NOMO-1 treated with DMSO at 0.1 percent for 48 hours (cell line): ENCODE data around the gene NLRP5.

Experiments
- DNase-seq: peaks from one replicate; lab custom pipeline; 2025; ENCODE audit not compliant: unreplicated experiment; lab: John Stamatoyannopoulos, UW

The NLRP5 gene

DNA sequence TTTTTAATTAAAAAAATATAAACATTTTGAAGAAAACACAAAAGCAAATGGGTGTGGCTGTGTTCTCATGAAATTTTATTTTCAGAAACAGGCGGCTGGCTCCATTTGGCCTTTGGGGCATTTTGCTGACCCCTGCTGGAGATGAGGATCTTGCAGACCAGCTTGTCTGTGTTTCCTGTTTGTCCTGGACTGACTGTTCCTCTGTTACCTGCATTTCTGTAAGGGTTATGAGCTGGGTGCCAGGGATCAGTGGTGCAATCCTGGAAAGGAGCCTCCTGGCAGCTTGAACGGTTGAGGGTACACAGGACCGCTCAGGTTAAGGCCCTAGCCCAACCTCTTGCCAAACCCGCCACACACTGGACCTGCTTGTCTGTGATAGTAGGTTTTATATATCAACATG, 84.6 kb downstream of the NLRP5 start:
- no peak for DNase-seq

DNA sequence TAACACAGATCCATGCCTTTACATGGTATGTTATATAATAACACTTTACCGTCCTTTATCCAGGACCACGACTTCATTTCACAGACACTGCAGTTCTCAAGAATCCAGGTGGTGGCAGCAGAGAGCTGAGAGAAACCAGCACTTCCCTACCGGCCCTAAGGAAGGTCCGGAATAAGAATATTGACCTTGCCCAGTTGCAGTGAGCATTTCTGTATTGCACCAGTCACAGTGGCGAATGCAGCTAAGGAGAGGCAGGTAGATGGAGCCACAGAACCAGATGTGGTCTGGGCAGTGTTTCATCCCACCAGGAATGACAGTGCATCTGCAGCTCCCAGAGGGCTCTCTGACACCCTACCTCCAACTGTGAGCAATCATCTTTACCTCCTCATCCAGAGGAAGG, 89.9 kb downstream of the NLRP5 start:
- DNase-seq = peak; percentile 48

DNA sequence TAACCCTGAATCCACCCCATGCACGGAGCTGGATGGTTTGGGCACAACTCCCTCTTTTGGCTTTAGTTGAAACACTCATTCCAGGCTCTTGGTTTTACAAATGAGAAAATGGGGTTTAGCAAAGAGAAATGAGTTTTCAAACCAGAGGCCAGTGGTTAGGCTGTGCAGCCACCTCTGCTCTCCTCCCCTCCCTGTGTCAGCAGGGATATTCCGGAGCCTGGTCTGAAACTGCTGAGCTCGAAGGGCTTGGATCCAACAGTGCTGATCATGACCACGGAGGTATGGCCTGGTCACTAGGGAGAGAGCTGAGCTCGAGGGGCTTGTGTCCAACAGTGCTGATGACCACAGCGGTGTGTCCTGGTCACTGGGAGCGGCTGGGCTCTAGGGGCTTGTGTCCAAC, 93.0 kb downstream of the NLRP5 start:
- DNase-seq = no peak

DNA sequence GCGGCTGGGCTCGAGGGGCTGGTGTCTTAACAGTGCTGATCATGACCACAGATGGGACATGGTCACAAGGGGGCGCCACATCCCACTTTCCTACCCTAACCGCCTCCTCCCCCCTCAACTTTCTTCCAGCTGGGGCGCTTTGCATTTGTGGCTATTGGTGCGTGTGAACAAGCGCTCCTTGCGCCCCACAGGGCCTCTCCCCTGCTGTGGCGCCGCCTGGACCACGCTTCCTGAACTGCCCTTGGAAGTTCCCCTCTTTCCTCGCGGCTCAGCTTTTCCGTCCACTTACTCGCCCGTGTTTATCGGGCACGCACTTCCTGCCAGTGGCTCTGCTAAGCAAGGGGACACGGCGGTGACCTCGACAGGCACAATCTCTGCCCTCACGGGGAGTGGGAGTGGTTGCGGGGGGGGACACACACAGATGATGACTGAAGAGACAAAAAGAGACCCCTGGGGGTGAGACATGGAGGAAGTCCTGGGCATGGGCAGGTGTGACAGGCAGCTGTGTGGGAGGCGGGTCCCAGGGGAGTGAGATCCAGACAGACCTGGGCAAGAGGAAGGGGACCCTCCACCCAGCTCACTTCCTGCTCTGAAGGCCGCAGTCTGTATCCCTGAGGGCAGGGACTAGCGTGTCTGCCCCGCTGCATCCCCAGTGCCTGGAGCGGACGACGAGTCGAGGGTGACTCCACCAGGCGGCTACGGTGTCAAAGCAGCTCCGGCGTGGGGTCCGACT, 94.3 kb downstream of the NLRP5 start:
- peak; percentile 76 for DNase-seq

DNA sequence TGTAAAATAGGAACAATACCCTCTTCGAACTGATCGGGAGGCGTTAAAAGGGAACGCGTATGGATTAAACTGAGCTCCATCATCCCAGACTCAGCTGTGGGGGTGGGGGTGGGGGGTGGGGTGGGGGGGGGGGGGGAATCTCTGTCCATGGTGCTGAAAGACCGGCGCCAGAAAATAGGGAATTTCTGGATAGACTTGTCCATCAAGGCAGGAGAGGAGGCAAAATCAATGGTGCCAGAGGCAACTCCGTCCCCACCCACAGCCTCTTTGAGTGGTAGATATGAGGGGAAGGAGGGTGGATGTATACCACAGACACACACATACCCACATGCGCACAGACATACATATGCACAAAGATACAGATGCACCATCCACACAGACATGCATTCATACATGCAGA, 97.1 kb downstream of the NLRP5 start:
- DNase-seq = no peak

DNA sequence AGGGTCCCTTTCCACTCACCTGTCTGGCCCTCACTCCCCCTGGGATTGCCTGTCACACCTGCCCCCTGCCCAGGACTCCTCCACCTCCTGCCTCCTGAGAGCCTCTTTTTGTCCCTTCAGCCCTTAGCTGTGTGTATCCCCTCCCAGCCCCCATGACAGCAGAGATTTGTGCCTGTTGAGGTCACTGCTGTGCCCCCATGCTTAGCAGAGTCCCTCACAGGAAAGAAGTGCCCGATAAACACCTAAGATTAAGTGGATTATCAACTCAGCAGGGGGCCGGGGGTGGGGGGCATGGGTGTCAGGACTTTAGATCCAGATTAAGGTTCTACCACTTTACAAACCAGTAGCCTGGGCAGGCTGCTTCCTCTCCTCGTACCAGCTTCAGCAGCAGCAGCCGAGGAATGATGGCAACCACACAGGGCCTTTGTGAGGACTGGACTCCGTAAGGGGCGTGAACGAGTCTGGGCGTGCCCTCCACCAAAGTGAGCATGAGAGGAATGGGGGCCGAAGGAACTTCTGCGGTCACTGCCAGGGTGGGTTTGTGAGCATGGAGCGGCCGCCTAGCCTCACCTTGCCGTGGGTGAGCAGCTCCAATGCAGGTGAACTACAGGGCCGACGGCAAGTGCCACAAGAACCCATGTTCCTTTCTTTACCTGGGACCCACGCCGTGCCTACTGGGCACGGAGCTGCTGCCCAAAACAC, 98.4 kb downstream of the NLRP5 start:
- no peak for DNase-seq

DNA sequence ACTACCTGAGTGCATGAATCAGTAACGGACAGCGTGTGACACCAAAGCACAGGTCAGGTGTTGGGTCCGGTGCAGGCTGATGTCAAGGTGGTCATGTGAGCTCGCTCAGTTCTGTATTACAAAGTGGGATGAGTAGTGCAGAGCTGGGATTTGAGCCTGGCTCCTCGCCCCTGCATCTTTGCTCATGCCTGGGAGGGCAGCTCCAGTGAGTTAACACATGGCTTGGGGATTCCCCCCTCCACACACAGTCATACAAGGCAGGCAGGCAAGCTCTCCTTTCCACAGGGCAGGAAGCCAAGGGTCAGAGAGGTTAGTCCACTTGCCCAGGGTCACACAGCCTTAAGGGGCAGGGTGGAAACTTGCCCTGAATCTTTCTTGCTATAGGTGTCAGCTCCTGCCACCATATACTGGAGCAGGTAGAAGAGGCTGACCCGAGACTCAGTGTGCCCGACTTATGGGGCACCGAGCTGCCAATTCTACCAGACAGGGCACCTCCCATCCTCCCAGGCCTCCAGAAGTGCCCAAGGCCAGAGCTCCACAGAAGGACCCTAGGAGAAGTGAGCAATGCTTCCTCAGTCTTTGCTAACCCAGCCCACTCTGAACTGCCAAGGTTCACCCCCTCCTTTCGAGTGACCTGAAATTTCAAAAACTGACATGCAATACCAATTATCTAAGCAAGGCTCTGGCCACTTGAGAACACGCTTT, 99.1 kb downstream of the NLRP5 start:
- DNase-seq = no peak

DNA sequence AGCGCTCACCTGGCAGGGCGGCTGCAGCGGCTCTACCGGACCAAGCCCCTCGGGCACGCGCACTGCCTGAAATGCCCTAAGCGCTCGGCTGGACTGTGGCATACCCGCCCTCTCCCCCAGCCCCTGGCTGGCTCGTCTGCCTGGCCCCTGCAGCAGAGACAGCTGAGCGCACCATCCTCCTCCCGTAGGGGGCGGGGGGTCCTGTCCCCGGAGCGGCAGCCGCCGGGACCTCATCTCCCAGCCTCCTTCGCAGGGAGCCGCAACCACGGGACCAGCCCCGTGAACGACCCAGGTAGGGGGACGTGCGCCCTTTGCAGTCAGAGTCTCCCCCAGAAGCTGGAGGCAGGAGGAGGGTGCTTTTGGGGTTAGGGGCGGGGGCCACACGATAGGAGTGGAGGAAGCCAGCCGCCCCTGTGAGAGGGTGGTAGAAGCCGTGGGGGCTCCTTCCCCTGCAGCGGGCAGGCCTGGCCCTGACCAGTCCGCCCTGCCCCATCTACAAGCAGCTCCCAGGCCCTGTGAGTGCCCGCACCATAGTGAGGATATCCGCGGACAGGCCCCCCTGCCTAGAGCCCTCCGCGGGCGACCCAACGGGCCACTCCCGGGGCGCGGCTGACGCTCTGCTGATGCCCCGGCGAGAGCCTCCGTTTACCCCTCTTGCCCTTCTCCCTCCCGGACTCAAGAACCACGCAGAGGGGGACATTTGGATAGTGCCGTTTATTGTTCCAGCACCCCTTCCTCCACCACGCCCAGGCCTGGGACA, 100.3 kb downstream of the NLRP5 start:
- no peak for DNase-seq

DNA sequence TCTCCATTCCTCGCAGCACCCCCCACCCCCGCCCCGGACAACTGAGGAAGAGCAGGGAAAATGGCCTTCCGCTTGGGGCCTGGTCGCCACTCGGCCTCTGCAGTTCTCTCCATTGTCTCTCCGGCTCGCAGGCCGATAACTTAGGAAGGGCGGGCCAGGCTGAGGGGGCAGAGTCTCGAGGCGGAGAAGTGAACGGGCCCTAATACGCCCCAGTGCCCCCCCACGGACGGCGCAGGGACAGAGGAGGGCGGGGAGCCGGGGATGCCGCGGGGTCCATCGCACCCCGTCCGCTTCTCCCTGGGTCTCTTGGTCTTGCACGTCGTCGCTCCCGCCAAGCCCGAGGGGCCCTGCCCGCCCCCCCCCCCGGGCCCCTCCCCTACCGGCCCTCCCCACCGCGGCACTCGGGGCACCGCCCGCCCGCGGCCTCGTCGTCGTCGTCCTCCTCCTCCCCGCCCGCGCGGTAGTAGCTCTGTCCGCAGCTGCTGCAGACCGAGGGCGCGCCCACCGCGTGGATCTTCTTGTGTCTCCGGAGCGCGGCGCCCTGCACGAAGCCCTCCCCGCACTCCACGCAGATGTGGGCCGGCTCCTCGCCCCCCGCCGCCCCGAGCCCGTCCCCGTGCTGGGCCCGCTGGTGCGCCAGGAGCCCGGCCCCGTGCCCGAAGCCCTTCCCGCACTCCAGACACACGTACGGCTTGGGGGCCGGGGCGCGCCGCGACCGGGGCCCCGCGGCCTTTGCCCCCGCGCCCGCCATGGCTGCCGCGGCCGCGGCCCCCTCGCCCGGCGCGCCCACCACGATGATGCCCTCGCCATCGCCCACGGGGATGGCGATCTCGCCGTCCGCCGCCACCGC, 101.3 kb downstream of the NLRP5 start:
- DNase-seq = no peak

DNA sequence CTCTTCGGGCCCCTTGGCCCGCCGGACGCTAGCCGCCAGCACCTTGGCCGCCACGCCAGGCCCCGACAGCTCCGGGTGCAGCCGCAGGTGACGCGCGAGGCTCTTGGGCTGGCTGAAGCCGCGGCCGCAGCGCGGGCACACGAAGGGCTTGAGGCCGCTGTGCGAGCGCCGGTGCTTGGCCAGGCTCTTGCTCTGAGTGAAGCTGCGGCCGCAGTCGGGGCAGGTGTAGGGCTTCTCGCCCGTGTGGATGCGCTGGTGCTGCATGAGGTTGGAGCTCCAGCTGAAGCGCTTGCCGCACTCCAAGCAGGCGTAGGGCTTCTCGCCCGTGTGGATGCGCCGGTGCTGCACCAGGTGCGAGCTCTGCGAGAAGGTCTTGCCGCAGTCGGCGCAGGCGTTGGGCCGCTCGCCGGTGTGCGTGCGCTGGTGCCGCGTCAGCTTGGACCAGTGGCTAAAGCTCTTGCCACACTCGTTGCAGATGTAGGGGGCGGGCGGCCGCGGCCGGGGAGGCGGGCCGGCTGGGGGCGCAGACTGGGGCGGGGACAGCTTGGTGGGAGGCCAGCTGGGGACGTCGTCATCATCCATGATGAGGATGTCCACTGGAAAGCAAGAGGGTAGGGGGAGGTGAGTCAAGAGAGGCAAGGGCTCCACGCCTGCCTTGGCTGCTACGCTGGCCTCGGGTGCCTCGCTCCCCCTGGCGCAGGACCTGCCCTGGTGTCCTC, 102.1 kb downstream of the NLRP5 start:
- no peak for DNase-seq

DNA sequence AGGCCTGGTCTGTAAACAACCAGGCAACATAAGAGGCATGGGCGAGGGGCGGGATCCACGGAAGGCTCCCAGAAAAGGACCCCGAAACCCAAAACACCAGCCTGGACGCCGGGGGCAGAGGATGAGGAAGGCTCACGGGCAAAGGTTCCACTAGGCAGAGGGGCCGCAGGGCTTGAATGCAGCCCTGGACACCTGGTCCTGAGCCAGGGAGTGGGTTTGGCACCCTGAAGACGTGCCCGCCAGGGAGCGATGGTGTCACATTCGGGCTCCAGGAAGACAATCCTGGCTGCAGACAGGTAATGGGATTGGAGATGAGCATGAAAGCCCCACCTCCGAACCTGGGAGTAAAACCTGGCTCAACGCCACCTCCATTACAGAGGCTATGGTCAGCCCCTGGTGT, 102.8 kb downstream of the NLRP5 start:
- no peak for DNase-seq

DNA sequence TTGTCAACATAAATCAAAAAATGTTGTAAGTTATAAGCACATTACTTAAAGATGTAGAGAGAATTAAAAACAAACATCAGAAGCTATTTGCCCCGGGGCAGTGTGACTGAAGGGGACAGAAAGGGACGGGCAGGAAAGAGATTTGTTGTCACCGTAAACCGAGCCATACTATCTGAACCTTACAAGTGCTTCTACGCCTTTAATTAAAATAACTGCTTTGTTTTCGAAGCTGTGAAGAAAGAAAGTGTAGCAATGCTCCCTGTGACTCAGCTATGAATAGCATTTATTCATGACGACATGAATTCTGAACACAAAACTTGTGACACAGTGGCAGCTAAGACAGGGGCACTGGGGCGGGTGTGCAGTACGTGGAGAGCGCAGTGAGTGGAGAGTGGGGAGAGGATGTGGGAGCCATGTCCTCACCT, 104.5 kb downstream of the NLRP5 start:
- DNase-seq = no peak

DNA sequence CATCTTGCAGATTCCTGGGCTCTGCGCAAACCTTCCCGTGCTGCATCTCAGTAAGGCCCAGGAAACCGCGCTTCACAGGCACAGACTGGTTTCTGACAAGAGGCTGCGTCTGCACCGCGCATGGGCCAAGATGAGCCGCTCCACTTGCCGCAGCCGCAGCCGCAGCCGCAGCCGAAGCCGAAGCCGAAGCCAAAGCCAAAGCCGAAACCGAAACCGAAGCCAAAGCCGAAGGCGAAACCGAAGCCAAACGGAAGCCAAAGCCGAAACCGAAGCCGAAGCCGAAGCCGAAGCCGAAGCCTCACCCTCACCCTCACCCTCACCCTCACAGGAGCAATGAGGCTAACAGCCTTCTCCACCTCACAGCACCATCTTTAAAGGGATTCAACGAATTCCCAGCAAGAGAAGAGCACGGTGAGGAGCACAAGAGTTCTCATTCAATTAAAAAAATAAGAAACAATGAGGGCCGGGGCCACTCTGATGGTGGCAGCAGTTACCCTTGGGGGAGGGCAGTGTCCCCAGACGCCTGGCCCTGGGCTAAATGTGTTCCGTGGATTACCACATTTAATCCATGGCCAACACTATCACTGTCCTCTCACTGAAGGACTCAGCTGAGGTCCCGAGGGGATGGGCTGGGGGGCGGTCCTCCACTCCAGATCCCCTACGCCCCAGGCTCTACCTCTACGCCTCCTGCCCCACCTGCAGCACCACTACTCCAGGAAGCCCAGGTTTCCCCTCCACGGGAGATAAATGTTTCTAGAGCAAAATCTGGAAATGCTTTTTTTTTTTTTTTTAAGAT, 105.4 kb downstream of the NLRP5 start:
- no peak for DNase-seq

DNA sequence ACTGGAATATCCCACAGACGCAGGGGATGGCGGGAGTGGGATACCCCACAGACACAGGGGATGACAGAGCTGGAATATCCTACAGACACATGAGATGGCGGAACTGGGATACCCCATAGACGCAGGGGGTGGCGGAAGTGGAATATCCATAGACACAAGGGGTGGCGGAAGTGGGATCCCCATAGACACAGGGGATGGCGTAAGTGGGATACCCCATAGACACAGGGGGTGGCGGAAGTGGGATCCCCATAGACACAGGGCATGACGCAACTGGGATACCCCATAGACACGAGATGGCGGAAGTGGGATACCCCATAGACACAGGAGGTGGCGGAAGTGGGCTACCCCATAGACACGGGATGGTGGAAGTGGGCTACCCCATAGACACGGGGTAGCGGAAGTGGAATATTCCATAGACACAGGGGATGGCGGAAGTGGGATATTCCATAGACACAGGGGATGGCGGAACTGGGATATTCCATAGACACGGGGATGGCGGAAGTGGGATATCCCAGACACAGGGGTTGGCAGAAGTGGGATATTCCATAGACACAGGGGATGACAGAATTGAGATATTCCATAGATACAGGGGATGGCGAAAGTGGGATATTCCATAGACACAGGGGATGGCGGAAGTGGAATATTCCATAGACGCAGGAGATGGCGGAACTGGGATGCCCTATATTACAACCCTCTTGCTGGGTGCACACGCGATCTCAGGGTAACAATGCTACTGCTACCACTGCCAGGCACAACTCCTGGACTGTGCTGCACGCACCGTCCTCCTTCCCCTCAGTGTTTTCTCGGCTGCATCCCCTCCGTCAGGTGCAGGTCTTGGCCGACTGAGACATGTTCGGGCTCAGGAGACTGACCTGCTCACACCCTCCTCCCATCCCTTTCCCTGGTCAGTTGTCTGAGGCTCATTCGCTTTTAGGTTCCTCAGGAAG, 106.4 kb downstream of the NLRP5 start:
- DNase-seq = no peak

DNA sequence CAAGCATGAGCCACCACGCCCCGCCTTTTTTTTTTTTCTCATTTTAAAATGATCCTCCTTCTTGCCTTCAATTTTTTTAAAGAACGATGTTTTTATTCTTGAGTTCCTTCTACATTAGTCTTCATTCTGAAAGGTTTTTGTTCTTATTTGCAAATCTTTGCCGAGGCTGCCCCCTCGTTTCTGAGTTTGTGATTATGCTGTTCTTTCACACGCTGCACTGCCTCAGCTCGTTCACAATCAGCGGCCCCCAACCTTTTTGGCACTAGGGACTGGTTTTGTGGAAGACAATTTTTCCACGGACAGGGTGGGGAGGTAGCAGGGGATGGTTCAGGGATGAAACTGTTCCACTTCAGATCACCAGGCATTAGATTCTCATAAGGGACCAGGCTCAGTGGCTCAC, 107.9 kb downstream of the NLRP5 start:
- DNase-seq = no peak

DNA sequence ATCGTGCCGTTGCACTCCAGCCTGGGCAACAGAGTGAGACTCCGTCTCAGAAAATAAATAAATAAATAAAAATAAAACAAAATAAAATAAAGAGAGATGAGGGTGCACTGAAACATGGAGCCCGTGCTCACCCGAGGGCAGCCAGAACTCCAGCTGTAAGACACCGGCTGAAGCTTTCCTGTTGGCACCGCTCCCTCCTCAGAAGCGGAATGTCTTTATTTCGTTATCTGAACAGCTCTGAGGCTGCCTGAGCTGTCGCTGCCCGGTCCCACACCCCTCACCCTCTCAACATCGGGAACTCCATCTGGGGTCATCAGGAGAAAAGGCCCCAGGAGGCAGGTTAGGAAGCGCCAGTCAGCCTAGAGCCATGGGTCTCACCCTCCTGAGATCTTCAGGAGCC, 110.1 kb downstream of the NLRP5 start:
- DNase-seq = no peak

DNA sequence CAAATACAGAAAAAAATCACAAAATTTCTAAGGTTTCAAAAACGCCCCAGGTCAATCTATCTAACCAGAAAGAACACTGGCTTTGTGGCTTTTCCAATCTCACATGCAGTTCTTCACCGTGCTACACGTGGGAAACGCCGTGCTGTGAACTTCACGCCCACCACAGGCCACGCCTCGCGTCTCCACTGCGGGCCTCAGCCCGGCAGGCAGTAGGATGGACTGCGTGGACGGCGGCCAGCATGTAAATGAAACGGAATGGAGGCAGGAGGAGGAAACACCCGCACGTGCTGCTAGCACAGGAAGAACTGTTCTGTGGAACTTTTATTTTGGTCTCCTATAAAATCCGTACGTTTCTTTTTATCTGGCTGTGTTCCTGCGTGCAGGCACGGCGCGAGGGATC, 110.7 kb downstream of the NLRP5 start:
- no peak for DNase-seq

DNA sequence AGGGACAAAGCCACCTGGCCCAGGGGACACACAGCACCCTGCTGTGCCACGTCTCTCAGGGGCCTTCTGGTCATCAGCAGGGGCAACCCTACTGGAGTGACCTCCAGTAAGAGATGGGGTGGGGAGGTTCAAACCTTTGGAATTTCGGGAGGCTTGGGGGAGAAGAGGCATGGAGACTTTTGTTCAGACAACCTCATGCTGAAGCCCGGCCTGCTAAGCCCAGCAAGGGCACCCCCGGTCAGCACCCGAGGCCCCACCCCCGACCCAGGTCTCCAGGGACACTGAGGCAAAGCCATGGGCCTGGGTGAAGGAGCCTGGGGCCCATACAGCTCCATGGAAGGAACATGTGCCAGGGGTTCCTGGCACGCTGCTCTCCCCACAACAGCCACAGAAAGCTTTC, 111.2 kb downstream of the NLRP5 start:
- no peak for DNase-seq
